GM23338 (cell line): Measurements from ENCODE around the gene CFAP97. TPM values are rescaled to one million over a fixed set of nuclear protein-coding genes. Genes with fewer than 3 reads are reported as not detected.

Experiments used
- ATAC-seq: fragments of 200-7000 bp; cut with Tn5 transposase; 3 replicates; pipeline ENCODE4 v1.9.1; 2020
- DNase-seq: peaks from one replicate; pipeline ENCODE4 v3.0.0-alpha.2; 2015; ENCODE audit warnings: low spot score
- H2AFZ ChIP-seq: fragments of 200-600 bp; sonication (generic); 2 replicates; pipeline ENCODE4 v1.8.0; 2016; ENCODE audit warnings: antibody characterized with exemption, mild to moderate bottlenecking, moderate library complexity
- H3F3A ChIP-seq: fragments of 200-600 bp; sonication (generic); replicated peaks from 2 replicates; pipeline ENCODE4 v1.8.0; 2017; ENCODE audit warnings: antibody characterized with exemption, mixed run types, low read depth
- H3K27ac ChIP-seq: fragments of 200-600 bp; sonication (generic); 2 replicates; pipeline ENCODE4 v1.6.1; 2016; ENCODE audit warnings: low read depth
- H3K27me3 ChIP-seq: fragments of 200-600 bp; sonication (generic); 2 replicates; pipeline ENCODE4 v1.8.0; 2016; ENCODE audit warnings: mild to moderate bottlenecking, mixed run types, moderate library complexity; ENCODE audit not compliant: insufficient read depth
- H3K36me3 ChIP-seq: fragments of 200-600 bp; sonication (generic); 2 replicates; pipeline ENCODE4 v1.8.0; 2016; ENCODE audit warnings: mild to moderate bottlenecking; ENCODE audit not compliant: insufficient read depth
- H3K4me1 ChIP-seq: fragments of 200-600 bp; sonication (generic); 2 replicates; pipeline ENCODE4 v1.8.0; 2016; ENCODE audit warnings: mild to moderate bottlenecking, moderate library complexity; ENCODE audit not compliant: insufficient read depth
- H3K4me2 ChIP-seq: fragments of 200-600 bp; sonication (generic); 2 replicates; pipeline ENCODE4 v1.7.1; 2017; ENCODE audit warnings: mixed run types
- H3K4me3 ChIP-seq: fragments of 200-600 bp; sonication (generic); 2 replicates; pipeline ENCODE4 v1.6.1; 2016; ENCODE audit warnings: mixed run types
- H3K79me2 ChIP-seq: fragments of 200-600 bp; sonication (generic); replicated peaks from 2 replicates; pipeline ENCODE4 v1.8.0; 2017; ENCODE audit warnings: mild to moderate bottlenecking; ENCODE audit not compliant: insufficient read depth
- H3K9me2 ChIP-seq: fragments of 200-600 bp; sonication (generic); 2 replicates; pipeline ENCODE4 v1.8.0; 2017; ENCODE audit not compliant: insufficient read depth
- H4K20me1 ChIP-seq: fragments of 200-600 bp; sonication (generic); replicated peaks from 2 replicates; pipeline ENCODE4 v1.8.0; 2017; ENCODE audit warnings: mild to moderate bottlenecking; ENCODE audit not compliant: insufficient read depth
- H3K27ac Mint-ChIP-seq: 2 replicates; pipeline ENCODE4 v1.8.0; 2020; ENCODE audit warnings: inconsistent platforms, mild to moderate bottlenecking, moderate library complexity, mixed read lengths
- H3K27me3 Mint-ChIP-seq: 3 replicates; pipeline ENCODE4 v1.8.0; 2022; ENCODE audit warnings: low read depth, mild to moderate bottlenecking, moderate library complexity, mixed read lengths, inconsistent platforms; ENCODE audit not compliant: insufficient read depth, poor library complexity
- H3K36me3 Mint-ChIP-seq: 3 replicates; pipeline ENCODE4 v1.8.0; 2021; ENCODE audit warnings: low read depth, mild to moderate bottlenecking, inconsistent platforms, moderate library complexity, mixed read lengths
- H3K4me1 Mint-ChIP-seq: 3 replicates; pipeline ENCODE4 v1.8.0; 2020; ENCODE audit warnings: mild to moderate bottlenecking, inconsistent platforms, mixed read lengths
- H3K4me3 Mint-ChIP-seq: 3 replicates; pipeline ENCODE4 v1.8.0; 2021; ENCODE audit warnings: moderate library complexity, mild to moderate bottlenecking, inconsistent platforms, mixed read lengths
- H3K9me3 Mint-ChIP-seq: 3 replicates; pipeline ENCODE4 v1.8.0; 2020; ENCODE audit warnings: moderate library complexity, mild to moderate bottlenecking, inconsistent platforms, mixed read lengths
- CREB1 ChIP-seq: fragments of 250-450 bp; sonication (Bioruptor Pico); IDR thresholded peaks from 2 replicates; pipeline ENCODE4 v1.5.0; 2020; ENCODE audit warnings: low read depth, mild to moderate bottlenecking, moderate library complexity
- CTCF ChIP-seq, 2 experiments: fragments of 200-600 bp in 1 of 2; sonication (generic) in 1 of 2; conservative IDR thresholded peaks; 2 replicates each; pipeline versions ENCODE4 v1.5.1 to v1.6.1; 2016 to 2017; ENCODE audit warnings: antibody characterized with exemption in 2 of 2, low read depth in 2 of 2, mild to moderate bottlenecking in 2 of 2, moderate library complexity in 1 of 2
- EZH2 ChIP-seq: fragments of 200-600 bp; sonication (generic); IDR thresholded peaks from one replicate; pipeline ENCODE4 v1.8.0; 2017; ENCODE audit warnings: antibody characterized with exemption, mild to moderate bottlenecking, low read depth; ENCODE audit not compliant: unreplicated experiment
- EZH2phosphoT487 ChIP-seq: fragments of 200-600 bp; sonication (generic); IDR thresholded peaks from one replicate; pipeline ENCODE4 v1.8.1; 2018; ENCODE audit warnings: antibody characterized with exemption; ENCODE audit not compliant: unreplicated experiment
- JUNB ChIP-seq: IDR thresholded peaks from one replicate; pipeline ENCODE4 v1.6.1; 2016; ENCODE audit warnings: antibody characterized with exemption; ENCODE audit not compliant: unreplicated experiment
- NANOG ChIP-seq: IDR thresholded peaks from 2 replicates; pipeline ENCODE4 v1.6.1; 2016; ENCODE audit warnings: antibody characterized with exemption, borderline replicate concordance
- POLR2AphosphoS5 ChIP-seq: IDR thresholded peaks from 2 replicates; pipeline ENCODE4 v1.6.1; 2016; ENCODE audit warnings: antibody characterized with exemption, low read depth
- STAT1 ChIP-seq: IDR thresholded peaks from one replicate; pipeline ENCODE4 v1.6.1; 2016; ENCODE audit warnings: antibody characterized with exemption; ENCODE audit not compliant: unreplicated experiment
- polyA plus RNA-seq: library from polyadenylated mRNA; unstranded; fragments of >200 nt; fragmentation: Nextera tagmentation; extraction: Ambion mirVana; gene quantifications from 2 replicates; pipeline ENCODE4 v1.2.1, GENCODE V29; 2016
- total RNA-seq: library from RNA; depleted of rRNA; stranded (reverse); fragments of >200 nt; shearing (Covaris generic); gene quantifications from 2 replicates; pipeline ENCODE4 v1.2.3, GENCODE V29; 2014
- TF ChIP-seq, protein P1 (sequence below): IDR thresholded peaks from 2 replicates; pipeline ENCODE4 v1.6.1; 2016; ENCODE audit warnings: antibody characterized with exemption

CFAP97 gene
- total and polyA plus RNA-seq, 2 experiments from 2014 or later = 37.7 to 73.3 TPM

GRCh38 chr4:185224597-185224996 lies 20.8 kb upstream of the CFAP97 start:
- 0 out of 2 replicates have a peak, but pooled peaks cover under 1% of the 10 kb centered on the region for H3K4me1 ChIP-seq
- H3F3A ChIP-seq = 0 out of 2 replicates have a peak, but pooled peaks cover 6% of the 10 kb centered on the region
- H3K27ac Mint-ChIP-seq = no peak overlapping the region
- no peak overlapping the region for H3K4me2 ChIP-seq
- H2AFZ ChIP-seq = no peak overlapping the region
- no peaks in the 10 kb centered on the region; the same call in 2 of the 3 replicates for H3K9me3 Mint-ChIP-seq
- H3K27ac ChIP-seq = no peak overlapping the region
- H3K4me3 ChIP-seq = no peak overlapping the region
- H3K79me2 ChIP-seq = peaks cover 71% of the 10 kb centered on the region
- DNase-seq (no peak), ATAC-seq (no peak)
- TF ChIP-seq CREB1 (CRISPR knock-in tag) (no peak), CTCF (conservative IDR thresholded peaks at IDR 0.05; ENCODE audit: low read depth in 2 of 2) (peak in 1 of 2 experiments; percentile 17; a peak in 1 of 4 replicates)
- H3K36me3 ChIP-seq = no peaks in the 10 kb centered on the region
- no peaks in the 10 kb centered on the region for H3K27me3 ChIP-seq
- H4K20me1 ChIP-seq = no peaks in the 10 kb centered on the region; the same call in 1 of the 2 replicates
- H3K27me3 Mint-ChIP-seq = no peaks in the 10 kb centered on the region
- H3K36me3 Mint-ChIP-seq = no peaks in the 10 kb centered on the region; the same call in 2 of the 3 replicates
- no peaks in the 10 kb centered on the region for H3K9me2 ChIP-seq
- peaks cover 9% of the 10 kb centered on the region for H3K4me1 Mint-ChIP-seq
- H3K4me3 Mint-ChIP-seq = no peak overlapping the region

GRCh38 chr4:185222598-185222997 lies 18.8 kb upstream of the CFAP97 start:
- Mint-ChIP-seq H3K9me3 (no peaks in the 10 kb centered on the region; the same call in 2 of the 3 replicates), H3K27me3 (no peaks in the 10 kb centered on the region), H3K4me3 (no peak overlapping the region), H3K36me3 (no peaks in the 10 kb centered on the region; the same call in 2 of the 3 replicates), H3K27ac (no peak overlapping the region), H3K4me1 (peaks cover 18% of the 10 kb centered on the region)
- ATAC-seq (no peak), DNase-seq (no peak)
- H3F3A ChIP-seq = 0 out of 2 replicates have a peak, but pooled peaks cover 6% of the 10 kb centered on the region
- H2AFZ ChIP-seq = no peak overlapping the region
- H3K79me2 ChIP-seq = peaks cover 73% of the 10 kb centered on the region
- no peak overlapping the region for H3K4me3 ChIP-seq
- H3K9me2 ChIP-seq = no peaks in the 10 kb centered on the region
- TF ChIP-seq POLR2AphosphoS5 (no peak), CREB1 (CRISPR knock-in tag) (no peak)
- H3K27me3 ChIP-seq = no peaks in the 10 kb centered on the region
- no peak overlapping the region for H3K4me2 ChIP-seq
- H3K36me3 ChIP-seq = no peaks in the 10 kb centered on the region
- H4K20me1 ChIP-seq = no peaks in the 10 kb centered on the region; the same call in 1 of the 2 replicates
- 0 out of 2 replicates have a peak, but pooled peaks cover 4% of the 10 kb centered on the region for H3K4me1 ChIP-seq
- no peak overlapping the region for H3K27ac ChIP-seq

GRCh38 chr4:185221912-185222311 lies 18.1 kb upstream of the CFAP97 start:
- H3K4me3 Mint-ChIP-seq = no peak overlapping the region
- no peak for ATAC-seq
- no peaks in the 10 kb centered on the region; the same call in 1 of the 2 replicates for H4K20me1 ChIP-seq
- no peak overlapping the region for H2AFZ ChIP-seq
- 0 out of 2 replicates have a peak, but pooled peaks cover 6% of the 10 kb centered on the region for H3F3A ChIP-seq
- no peaks in the 10 kb centered on the region; the same call in 2 of the 3 replicates for H3K9me3 Mint-ChIP-seq
- DNase-seq = no peak
- H3K4me3 ChIP-seq = no peak overlapping the region
- no peaks in the 10 kb centered on the region for H3K36me3 ChIP-seq
- H3K4me2 ChIP-seq = no peak overlapping the region
- H3K79me2 ChIP-seq = peaks cover 70% of the 10 kb centered on the region
- no peak overlapping the region for H3K27ac ChIP-seq
- H3K4me1 ChIP-seq = peaks cover 11% of the 10 kb centered on the region
- H3K27ac Mint-ChIP-seq = no peak overlapping the region
- no peaks in the 10 kb centered on the region for H3K9me2 ChIP-seq
- H3K27me3 ChIP-seq = no peaks in the 10 kb centered on the region
- H3K4me1 Mint-ChIP-seq = peaks cover 25% of the 10 kb centered on the region
- H3K27me3 Mint-ChIP-seq = no peaks in the 10 kb centered on the region
- H3K36me3 Mint-ChIP-seq = no peaks in the 10 kb centered on the region; the same call in 2 of the 3 replicates
- TF ChIP-seq JUNB = no peak
- no peak for TF ChIP-seq NANOG
- TF ChIP-seq, protein P1, sequence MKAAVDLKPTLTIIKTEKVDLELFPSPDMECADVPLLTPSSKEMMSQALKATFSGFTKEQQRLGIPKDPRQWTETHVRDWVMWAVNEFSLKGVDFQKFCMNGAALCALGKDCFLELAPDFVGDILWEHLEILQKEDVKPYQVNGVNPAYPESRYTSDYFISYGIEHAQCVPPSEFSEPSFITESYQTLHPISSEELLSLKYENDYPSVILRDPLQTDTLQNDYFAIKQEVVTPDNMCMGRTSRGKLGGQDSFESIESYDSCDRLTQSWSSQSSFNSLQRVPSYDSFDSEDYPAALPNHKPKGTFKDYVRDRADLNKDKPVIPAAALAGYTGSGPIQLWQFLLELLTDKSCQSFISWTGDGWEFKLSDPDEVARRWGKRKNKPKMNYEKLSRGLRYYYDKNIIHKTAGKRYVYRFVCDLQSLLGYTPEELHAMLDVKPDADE = no peak
- TF ChIP-seq STAT1 = no peak
- no peak for TF ChIP-seq POLR2AphosphoS5
- no peak for TF ChIP-seq EZH2phosphoT487
- TF ChIP-seq EZH2 = no peak
